ENCODE results near the gene ECI2. TPM values are rescaled to one million over a fixed set of nuclear protein-coding genes. Genes with fewer than 3 reads are reported as not detected.
A peak's percentile ranks its signal among the peaks of the same experiment; 100 is the strongest.

ECI2 gene
- total and polyA plus RNA-seq, 2 donors (not counting 3 experiments of a cell fraction or from before 2014, with no cell fraction given), result 33.5 to 91.0 TPM

DNA sequence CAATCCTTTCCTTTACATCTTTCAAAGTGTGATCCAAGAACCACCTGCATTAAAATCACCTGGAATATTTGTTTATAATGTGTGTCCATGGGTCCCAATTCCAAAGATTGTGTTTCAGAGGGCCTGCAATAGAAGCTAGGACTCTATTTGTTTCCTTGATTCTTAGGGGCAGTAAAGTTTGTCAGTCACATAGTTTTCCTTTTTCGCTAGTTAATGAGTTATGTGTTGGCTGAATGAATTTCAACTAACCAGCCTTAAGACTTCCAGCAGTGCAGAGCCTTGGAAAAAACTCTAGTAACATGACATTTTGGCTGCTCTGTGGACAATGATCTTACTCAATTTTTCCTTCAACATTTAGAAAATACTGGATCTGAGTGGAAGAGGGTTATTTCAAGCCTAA is 67.7 kb downstream of the ECI2 start:
- no TSS peak for BruUV-seq (replicated peaks)
- Histone ChIP-seq H3K4me3 (replicated peaks in 1 of 3; ENCODE audit: insufficient read depth in 1 of 3, low read depth in 1 of 3, low read length in 3 of 3) (no peak overlapping the region), H3K36me3 (ENCODE audit: control insufficient read depth in 2 of 2, extremely low read depth in 1 of 2, insufficient read depth in 2 of 2, low read length in 2 of 2) (peaks cover 0 to 5% of the 10 kb centered on the region in 2 experiments), H3K27me3 (ENCODE audit: control insufficient read depth in 2 of 2, insufficient read depth in 2 of 2, low read length in 2 of 2) (no peaks in the 10 kb centered on the region), H3K4me2 (ENCODE audit: insufficient read depth, low read length) (no peak overlapping the region), H3K9me1 (replicated peaks; ENCODE audit: control insufficient read depth, extremely low read depth, insufficient read depth, low read length) (no peaks in the 10 kb centered on the region), H4K20me1 (replicated peaks; ENCODE audit: control insufficient read depth, extremely low read depth, insufficient read depth, low read length) (no peaks in the 10 kb centered on the region), H3K9me3 (replicated peaks; ENCODE audit: control insufficient read depth, insufficient read depth, low read length) (no peaks in the 10 kb centered on the region), H3K9ac (replicated peaks; ENCODE audit: extremely low read depth, insufficient read depth, low read length) (no peak overlapping the region), H3K4me1 (ENCODE audit: control insufficient read depth, extremely low read depth, insufficient read depth, low read length) (peaks cover under 1% of the 10 kb centered on the region), H2AFZ (ENCODE audit: low read depth, low read length) (no peak overlapping the region), H3K27ac (ENCODE audit: insufficient read depth, low read depth, low read length) (no peak overlapping the region), H3K79me2 (ENCODE audit: control insufficient read depth, insufficient read depth, low read length) (no peaks in the 10 kb centered on the region)
- ChIA-PET POLR2A (interaction anchor here (1.0 kb wide), 1 partner anchor 12 kb away, joined by 7 read pairs; no protein-coding TSS in a partner anchor), CTCF (interaction anchor here (1.6 kb wide), 1 partner anchor 10 kb away, joined by 3 read pairs; no protein-coding TSS in a partner anchor)
- peak; percentile 50 for FAIRE-seq
- dilution Hi-C loops (cut with MboI; ENCODE audit: extremely low pct_ligation_motif_present, low sequenced_read_pairs) (no loop called here), intact Hi-C loops (cut with micrococcal nuclease) (no loop called here)
- no peak for DNase-seq (ENCODE audit: low read depth, low spot score)
- TF ChIP-seq FOS (IDR thresholded peaks at IDR 0.05; ENCODE audit: borderline replicate concordance, insufficient read depth, low read length), result no peak
- no peak for TF ChIP-seq EZH2 (IDR thresholded peaks at IDR 0.05; ENCODE audit: borderline replicate concordance, low read depth, low read length, severe bottlenecking)
- no peak for TF ChIP-seq POLR2AphosphoS5 (IDR thresholded peaks at IDR 0.05; ENCODE audit: insufficient read depth, low read depth, low read length)
- TF ChIP-seq, protein P1, sequence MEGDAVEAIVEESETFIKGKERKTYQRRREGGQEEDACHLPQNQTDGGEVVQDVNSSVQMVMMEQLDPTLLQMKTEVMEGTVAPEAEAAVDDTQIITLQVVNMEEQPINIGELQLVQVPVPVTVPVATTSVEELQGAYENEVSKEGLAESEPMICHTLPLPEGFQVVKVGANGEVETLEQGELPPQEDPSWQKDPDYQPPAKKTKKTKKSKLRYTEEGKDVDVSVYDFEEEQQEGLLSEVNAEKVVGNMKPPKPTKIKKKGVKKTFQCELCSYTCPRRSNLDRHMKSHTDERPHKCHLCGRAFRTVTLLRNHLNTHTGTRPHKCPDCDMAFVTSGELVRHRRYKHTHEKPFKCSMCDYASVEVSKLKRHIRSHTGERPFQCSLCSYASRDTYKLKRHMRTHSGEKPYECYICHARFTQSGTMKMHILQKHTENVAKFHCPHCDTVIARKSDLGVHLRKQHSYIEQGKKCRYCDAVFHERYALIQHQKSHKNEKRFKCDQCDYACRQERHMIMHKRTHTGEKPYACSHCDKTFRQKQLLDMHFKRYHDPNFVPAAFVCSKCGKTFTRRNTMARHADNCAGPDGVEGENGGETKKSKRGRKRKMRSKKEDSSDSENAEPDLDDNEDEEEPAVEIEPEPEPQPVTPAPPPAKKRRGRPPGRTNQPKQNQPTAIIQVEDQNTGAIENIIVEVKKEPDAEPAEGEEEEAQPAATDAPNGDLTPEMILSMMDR (IDR thresholded peaks at IDR 0.05; ENCODE audit: extremely low read depth in 1 of 2, insufficient read depth in 1 of 2, low read depth in 1 of 2, low read length in 2 of 2), result no peak
- TF ChIP-seq GATA2 (IDR thresholded peaks at IDR 0.05; ENCODE audit: insufficient read depth, insufficient read length, low read depth, low read length), result no peak
- TF ChIP-seq, protein P2, sequence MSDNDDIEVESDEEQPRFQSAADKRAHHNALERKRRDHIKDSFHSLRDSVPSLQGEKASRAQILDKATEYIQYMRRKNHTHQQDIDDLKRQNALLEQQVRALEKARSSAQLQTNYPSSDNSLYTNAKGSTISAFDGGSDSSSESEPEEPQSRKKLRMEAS (IDR thresholded peaks at IDR 0.05; ENCODE audit: insufficient read depth, insufficient read length), result no peak
